Liver (tissue), 3 donors: ENCODE measurements around the gene ASPSCR1.

ENCODE experiments used
- EGR1 ChIP-seq, 2 donors: IDR thresholded peaks; 2 replicates each; pipeline ENCODE4 v1.6.1; 2016 to 2018; ENCODE audit warnings: antibody characterized with exemption in 2 of 2, low read depth in 2 of 2
- FOXA1 ChIP-seq: IDR thresholded peaks from 2 replicates; pipeline ENCODE4 v1.6.1; 2016; ENCODE audit warnings: antibody characterized with exemption
- GABPA ChIP-seq, 2 donors: IDR thresholded peaks in 1 of 2; conservative IDR thresholded peaks in 1 of 2; 2 replicates each; pipeline ENCODE4 v1.6.1; 2016; ENCODE audit warnings: antibody characterized with exemption in 2 of 2, mild to moderate bottlenecking in 1 of 2, moderate library complexity in 1 of 2
- HNF4A ChIP-seq, 2 donors: conservative IDR thresholded peaks; 2 replicates each; pipeline ENCODE4 v1.6.1; 2016; ENCODE audit warnings: antibody characterized with exemption in 2 of 2, mild to moderate bottlenecking in 2 of 2
- HNF4G ChIP-seq: IDR thresholded peaks from 2 replicates; pipeline ENCODE4 v1.6.1; 2016; ENCODE audit warnings: antibody characterized with exemption
- JUND ChIP-seq, 2 donors: IDR thresholded peaks; 2 replicates each; pipeline ENCODE4 v1.6.1; 2016; ENCODE audit warnings: antibody characterized with exemption in 2 of 2
- SP1 ChIP-seq: IDR thresholded peaks from 2 replicates; pipeline ENCODE4 v1.6.1; 2018; ENCODE audit warnings: antibody characterized with exemption, mild to moderate bottlenecking
- TAF1 ChIP-seq: conservative IDR thresholded peaks from 2 replicates; pipeline ENCODE4 v1.6.1; 2016; ENCODE audit warnings: antibody characterized with exemption, mild to moderate bottlenecking
- YY1 ChIP-seq: IDR thresholded peaks from 2 replicates; pipeline ENCODE4 v1.6.1; 2016; ENCODE audit warnings: antibody characterized with exemption, mild to moderate bottlenecking
- TF ChIP-seq, protein P1 (sequence below): fragments of 150-350 bp; IDR thresholded peaks from 2 replicates; pipeline ENCODE4 v1.5.1; 2017; ENCODE audit warnings: improper control_type of control experiment, low read depth, low read length; ENCODE audit not compliant: missing input control
- TF ChIP-seq, protein P2 (sequence below): IDR thresholded peaks from 2 replicates; pipeline ENCODE4 v1.6.1; 2016; ENCODE audit warnings: antibody characterized with exemption, mild to moderate bottlenecking
- TF ChIP-seq, protein P3 (sequence below): IDR thresholded peaks from 2 replicates; pipeline ENCODE4 v1.6.1; 2016; ENCODE audit warnings: antibody characterized with exemption
- TF ChIP-seq, protein P4 (sequence below): IDR thresholded peaks from 2 replicates; pipeline ENCODE4 v1.6.1; 2016; ENCODE audit warnings: antibody characterized with exemption
- TF ChIP-seq, protein P5 (sequence below): IDR thresholded peaks from 2 replicates; pipeline ENCODE4 v1.6.1; 2016; ENCODE audit warnings: antibody characterized with exemption
- donor health status: healthy.
- donor health status: healthy.

DNA sequence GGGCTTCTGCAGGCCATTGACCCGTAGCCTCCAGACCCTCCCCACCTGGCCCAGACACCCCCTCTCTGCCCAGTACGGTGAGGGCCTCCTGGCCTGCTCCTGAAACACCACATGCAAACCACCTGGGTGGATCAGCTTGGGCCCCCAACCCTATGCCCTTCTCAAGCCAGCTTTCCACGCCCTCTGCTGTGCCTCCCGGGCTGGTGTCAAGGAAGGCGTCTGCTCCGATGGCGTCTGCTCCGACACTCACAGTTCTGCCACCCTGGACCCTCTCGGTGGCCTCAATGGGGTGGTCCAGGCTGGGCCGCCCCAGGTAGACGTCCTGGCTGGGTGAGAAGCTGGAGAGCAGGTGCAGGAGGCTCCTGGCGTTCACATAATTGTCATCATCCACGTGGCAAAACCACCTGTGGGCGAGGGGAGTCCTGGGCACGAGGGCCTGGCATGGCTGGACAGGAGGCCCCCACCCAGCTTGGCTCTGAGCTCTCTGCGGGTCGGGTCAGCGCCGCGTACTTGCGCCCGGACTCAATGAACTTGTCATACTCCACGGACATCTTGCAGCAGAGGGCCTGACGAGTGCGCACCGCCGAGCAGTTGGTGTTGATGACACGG, 72.8 kb downstream of the ASPSCR1 start:
- TF ChIP-seq SP1 (no peak), TAF1 (no peak), JUND (IDR thresholded peaks at IDR 0.05) (no peak), EGR1 (IDR thresholded peaks at IDR 0.05; ENCODE audit: low read depth in 2 of 2) (no peak), YY1 (no peak), HNF4G (no peak), GABPA (IDR thresholded peaks at IDR 0.05 in 1 of 2, conservative IDR thresholded peaks at IDR 0.05 in 1 of 2) (no peak), HNF4A (conservative IDR thresholded peaks at IDR 0.05) (no peak), FOXA1 (no peak)
- TF ChIP-seq, protein P1, sequence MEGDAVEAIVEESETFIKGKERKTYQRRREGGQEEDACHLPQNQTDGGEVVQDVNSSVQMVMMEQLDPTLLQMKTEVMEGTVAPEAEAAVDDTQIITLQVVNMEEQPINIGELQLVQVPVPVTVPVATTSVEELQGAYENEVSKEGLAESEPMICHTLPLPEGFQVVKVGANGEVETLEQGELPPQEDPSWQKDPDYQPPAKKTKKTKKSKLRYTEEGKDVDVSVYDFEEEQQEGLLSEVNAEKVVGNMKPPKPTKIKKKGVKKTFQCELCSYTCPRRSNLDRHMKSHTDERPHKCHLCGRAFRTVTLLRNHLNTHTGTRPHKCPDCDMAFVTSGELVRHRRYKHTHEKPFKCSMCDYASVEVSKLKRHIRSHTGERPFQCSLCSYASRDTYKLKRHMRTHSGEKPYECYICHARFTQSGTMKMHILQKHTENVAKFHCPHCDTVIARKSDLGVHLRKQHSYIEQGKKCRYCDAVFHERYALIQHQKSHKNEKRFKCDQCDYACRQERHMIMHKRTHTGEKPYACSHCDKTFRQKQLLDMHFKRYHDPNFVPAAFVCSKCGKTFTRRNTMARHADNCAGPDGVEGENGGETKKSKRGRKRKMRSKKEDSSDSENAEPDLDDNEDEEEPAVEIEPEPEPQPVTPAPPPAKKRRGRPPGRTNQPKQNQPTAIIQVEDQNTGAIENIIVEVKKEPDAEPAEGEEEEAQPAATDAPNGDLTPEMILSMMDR: no peak
- TF ChIP-seq, protein P2, sequence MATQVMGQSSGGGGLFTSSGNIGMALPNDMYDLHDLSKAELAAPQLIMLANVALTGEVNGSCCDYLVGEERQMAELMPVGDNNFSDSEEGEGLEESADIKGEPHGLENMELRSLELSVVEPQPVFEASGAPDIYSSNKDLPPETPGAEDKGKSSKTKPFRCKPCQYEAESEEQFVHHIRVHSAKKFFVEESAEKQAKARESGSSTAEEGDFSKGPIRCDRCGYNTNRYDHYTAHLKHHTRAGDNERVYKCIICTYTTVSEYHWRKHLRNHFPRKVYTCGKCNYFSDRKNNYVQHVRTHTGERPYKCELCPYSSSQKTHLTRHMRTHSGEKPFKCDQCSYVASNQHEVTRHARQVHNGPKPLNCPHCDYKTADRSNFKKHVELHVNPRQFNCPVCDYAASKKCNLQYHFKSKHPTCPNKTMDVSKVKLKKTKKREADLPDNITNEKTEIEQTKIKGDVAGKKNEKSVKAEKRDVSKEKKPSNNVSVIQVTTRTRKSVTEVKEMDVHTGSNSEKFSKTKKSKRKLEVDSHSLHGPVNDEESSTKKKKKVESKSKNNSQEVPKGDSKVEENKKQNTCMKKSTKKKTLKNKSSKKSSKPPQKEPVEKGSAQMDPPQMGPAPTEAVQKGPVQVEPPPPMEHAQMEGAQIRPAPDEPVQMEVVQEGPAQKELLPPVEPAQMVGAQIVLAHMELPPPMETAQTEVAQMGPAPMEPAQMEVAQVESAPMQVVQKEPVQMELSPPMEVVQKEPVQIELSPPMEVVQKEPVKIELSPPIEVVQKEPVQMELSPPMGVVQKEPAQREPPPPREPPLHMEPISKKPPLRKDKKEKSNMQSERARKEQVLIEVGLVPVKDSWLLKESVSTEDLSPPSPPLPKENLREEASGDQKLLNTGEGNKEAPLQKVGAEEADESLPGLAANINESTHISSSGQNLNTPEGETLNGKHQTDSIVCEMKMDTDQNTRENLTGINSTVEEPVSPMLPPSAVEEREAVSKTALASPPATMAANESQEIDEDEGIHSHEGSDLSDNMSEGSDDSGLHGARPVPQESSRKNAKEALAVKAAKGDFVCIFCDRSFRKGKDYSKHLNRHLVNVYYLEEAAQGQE: no peak
- TF ChIP-seq, protein P3, sequence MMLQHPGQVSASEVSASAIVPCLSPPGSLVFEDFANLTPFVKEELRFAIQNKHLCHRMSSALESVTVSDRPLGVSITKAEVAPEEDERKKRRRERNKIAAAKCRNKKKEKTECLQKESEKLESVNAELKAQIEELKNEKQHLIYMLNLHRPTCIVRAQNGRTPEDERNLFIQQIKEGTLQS: no peak
- TF ChIP-seq, protein P4, sequence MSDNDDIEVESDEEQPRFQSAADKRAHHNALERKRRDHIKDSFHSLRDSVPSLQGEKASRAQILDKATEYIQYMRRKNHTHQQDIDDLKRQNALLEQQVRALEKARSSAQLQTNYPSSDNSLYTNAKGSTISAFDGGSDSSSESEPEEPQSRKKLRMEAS: no peak
- TF ChIP-seq, protein P5, sequence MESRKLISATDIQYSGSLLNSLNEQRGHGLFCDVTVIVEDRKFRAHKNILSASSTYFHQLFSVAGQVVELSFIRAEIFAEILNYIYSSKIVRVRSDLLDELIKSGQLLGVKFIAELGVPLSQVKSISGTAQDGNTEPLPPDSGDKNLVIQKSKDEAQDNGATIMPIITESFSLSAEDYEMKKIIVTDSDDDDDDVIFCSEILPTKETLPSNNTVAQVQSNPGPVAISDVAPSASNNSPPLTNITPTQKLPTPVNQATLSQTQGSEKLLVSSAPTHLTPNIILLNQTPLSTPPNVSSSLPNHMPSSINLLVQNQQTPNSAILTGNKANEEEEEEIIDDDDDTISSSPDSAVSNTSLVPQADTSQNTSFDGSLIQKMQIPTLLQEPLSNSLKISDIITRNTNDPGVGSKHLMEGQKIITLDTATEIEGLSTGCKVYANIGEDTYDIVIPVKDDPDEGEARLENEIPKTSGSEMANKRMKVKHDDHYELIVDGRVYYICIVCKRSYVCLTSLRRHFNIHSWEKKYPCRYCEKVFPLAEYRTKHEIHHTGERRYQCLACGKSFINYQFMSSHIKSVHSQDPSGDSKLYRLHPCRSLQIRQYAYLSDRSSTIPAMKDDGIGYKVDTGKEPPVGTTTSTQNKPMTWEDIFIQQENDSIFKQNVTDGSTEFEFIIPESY: no peak
